DMS 273 treated with DMSO at 0.1 percent for 48 hours (cell line): ENCODE measurements around the gene MMP24.
"Not testable (repeated sequence)": the region's sequence is repeated elsewhere in the genome, so short reads cannot be mapped to it uniquely, and the experiment has no call there.

Source experiments
- DNase-seq: peaks from one replicate; lab custom pipeline; 2025; lab: John Stamatoyannopoulos, UW

MMP24 gene

DNA sequence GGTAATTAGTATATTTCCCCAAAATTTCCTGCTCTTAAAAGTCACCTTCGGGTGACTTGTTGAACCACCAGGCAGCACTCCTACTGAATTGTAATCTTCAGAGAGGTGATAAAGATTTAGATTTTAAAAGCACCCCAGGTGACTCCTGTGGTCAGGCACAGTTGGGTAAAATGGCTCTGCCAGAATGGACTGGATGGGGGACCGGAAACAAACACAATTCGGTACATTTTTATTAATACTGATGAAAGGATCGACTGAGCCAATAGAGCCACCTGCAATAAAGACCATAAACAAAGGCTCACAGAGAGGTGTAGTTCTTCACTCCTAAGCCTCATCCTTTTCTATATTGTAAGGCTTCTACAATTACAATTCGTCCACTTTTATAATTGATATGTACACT is 85.3 kb downstream of the MMP24 start:
- DNase-seq: no peak

DNA sequence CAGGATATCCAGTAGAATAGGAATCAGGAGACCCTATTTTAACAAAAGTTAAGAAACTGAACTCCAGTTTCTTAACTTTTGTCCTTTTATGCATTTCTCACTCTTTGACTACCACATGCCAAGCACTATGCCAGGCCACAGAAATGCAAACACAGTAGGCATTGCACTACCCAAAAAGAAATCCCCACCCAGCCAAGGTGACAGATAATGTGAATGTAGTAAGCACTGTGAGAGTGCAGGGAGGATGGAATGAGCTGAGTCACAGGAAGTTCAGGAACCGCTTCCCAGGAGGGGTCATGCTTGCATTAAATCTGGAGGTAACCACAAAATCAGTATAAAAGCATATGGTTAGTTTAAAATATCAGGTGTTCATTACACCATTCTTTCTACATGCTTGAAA is 85.8 kb downstream of the MMP24 start:
- DNase-seq: no peak

DNA sequence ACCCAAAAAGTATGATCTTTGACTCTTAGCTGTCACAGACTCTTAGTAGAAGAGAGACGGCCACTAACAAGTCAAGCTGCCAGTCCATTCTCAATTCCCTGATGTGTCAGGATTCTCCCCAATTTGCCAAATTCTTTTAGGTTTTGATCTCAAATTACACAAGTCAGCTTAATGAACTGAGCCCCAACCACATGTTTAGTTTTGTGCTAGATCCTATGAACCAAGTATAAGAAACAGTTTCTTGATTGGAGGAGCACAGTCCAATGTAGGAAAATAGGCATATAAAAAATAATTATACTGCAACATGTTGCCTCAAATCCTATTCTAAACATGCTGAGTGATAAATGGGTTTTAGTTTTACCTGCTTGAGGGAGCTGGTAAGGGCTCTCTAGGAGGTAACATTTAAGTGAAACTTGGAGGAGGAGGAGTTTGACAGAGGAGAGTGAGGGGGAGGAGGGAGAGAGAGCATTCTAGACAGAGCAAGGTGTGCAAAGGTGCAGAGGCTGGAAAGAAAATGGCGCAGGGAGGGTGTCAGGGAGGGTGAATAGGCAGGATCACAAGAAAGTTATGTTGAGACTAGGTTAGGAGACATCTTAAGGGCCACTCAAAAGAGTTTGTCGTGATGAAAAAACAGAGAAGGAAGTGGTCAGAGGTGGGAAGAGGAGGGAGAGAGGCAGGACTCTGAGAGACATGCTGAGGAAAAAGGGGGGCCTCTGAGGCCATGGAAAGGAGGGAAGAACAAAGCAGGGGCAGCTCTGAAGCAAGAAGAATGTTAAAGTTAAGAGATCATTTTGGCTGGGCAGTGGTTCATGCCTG is 88.5 kb downstream of the MMP24 start:
- DNase-seq: no peak

DNA sequence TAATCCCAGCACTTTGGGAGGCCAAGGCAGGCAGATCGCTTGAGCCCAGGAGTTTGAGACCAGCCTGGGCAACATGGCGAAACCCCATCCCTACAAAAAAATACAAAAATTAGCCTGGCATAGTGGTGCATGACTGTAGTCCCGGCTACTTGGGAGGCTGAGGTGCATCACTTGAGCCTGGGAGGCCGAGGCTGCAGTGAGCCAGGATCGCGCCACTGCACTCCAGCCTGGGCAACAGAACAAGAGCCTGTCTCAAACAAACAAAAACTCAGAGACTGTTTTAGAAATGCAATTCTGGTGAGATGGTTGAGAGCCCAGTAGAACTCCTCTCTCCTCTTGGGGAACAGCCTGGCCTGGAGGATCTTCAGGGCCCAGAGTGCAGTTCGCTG is 89.1 kb downstream of the MMP24 start:
- DNase-seq: not testable (repeated sequence)

DNA sequence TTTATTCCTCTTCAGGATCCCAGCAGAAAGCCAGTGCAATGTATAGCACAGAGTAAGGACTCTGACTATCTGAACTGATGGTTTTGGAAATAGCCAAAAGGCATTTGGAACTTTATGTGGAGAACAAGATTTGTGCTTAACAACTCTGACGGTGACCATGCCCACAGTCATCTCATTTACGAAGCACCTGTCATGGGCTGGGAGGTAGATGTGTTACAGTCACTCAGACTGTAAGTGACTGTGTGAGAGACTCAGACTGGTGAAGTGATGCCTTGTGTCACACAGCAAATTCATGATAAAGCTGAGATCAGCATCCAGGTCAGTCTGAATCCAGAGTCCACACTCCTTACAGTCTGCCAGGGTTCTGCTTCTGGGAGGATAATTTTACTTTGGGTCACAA is 89.6 kb downstream of the MMP24 start:
- DNase-seq: no peak

DNA sequence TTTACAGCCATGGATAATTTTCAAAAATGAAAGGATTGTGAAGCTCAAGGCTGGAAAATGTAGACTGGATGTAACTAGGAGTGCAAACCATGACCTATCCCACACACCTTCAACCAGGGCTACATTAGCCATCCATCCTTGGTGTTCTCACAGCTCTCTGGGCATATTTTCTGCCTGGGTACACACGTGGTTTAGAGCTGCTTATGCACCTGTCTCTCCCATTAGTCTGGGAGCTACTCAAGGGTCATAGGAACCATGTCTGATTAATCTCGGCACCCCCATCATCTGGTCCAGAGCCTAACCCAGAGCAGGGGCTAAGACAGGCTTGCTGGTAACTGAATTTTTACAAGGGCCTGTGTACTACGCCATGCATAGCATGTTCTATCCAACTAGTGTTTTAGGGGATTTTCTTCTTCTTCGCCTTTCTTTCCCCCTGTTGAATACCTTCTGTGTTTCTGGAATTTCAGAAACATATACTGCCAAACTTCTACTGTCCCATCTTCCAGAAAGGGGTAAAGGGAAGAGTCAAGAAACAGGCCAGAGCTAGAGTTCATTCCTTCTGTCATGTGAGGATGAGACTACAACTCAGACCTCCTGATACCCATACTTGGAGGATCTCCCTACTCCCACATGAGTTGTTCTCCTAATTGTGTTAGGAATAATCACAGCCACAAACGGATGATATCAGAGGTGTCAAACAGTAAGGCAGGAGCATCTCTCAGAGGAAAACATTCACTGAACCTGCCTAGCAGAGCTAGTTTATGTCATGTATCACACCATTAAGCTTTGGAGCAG is 91.1 kb downstream of the MMP24 start:
- DNase-seq: no peak

DNA sequence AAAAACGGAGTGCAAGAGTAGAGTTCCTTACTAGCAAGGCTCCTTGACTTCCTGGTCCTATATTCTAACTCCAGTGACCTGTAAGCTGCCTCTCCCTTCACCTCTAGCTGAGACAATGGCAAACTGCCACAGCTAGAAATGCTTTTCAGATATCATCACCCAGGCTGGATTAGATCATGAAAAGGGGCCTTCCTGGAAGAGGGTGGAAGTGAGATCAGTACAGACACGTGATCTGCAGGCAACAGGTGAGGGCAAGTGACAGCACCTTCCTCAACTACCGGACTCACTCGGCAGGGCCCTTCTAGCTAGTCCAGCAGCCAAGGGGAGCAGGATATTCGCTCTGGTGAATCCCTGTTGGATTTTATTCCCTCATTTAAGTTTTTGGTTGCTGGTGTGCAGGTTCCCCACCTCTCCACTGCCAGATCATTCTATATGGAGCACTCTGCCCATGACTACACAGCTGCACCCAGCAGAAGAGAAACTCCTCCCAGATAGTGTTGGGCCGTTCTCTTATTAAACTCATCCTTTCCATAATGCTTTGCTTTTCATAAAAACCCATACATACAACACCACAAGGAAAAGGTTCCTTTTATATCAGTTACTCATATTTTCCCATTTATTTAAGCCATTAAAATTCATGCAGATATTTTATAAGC is 92.1 kb downstream of the MMP24 start:
- no peak for DNase-seq

- DNase-seq: no peak
Observed at GRCh38 chr20:35319192-35319870, 92.8 kb downstream of the MMP24 start.

DNA sequence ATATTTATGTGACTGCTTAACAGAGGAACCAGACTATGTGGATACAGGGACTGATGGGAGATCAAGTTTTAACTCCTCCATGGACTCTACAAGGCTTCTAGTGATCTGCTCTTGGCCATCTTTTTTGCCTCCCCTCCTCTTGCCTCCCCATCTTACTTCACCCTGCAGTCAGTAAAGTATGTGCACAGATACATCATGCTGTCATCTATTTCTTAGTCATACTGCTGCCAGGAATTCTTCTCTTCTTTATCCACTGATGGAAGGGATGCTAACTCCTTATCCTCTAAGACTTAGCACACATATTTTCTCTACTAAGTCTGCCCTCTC is 93.3 kb downstream of the MMP24 start:
- DNase-seq: no peak

GRCh38 chr20:35320396-35321126 is 94.1 kb downstream of the MMP24 start:
- no peak for DNase-seq

DNA sequence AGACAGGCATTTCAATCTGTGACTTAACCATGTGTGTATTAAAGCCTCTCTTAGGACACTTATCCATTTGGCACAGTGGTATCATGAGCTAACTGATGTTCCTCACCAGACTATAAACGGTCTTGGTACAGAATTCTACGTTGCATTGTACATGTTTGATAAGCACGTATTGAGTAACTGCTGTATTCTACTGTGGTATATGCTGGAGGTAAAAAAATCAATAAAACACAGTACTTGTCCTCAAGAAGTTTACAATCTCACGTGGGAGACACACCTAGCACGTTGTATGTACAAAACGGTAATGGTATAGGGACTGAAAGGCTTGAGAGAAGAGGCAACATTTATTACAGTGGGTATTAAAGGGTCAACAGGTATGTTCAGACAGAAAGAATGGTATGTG is 98.9 kb downstream of the MMP24 start:
- DNase-seq: no peak

GRCh38 chr20:35326021-35326739 is 99.7 kb downstream of the MMP24 start:
- DNase-seq: no peak
